ENCODE data around the gene HPGD.
A peak's percentile ranks its signal among the peaks of the same experiment; 100 is the strongest.
"Not testable (repeated sequence)": the region's sequence is repeated elsewhere in the genome, so short reads cannot be mapped to it uniquely, and the experiment has no call there.

Gene HPGD

DNA sequence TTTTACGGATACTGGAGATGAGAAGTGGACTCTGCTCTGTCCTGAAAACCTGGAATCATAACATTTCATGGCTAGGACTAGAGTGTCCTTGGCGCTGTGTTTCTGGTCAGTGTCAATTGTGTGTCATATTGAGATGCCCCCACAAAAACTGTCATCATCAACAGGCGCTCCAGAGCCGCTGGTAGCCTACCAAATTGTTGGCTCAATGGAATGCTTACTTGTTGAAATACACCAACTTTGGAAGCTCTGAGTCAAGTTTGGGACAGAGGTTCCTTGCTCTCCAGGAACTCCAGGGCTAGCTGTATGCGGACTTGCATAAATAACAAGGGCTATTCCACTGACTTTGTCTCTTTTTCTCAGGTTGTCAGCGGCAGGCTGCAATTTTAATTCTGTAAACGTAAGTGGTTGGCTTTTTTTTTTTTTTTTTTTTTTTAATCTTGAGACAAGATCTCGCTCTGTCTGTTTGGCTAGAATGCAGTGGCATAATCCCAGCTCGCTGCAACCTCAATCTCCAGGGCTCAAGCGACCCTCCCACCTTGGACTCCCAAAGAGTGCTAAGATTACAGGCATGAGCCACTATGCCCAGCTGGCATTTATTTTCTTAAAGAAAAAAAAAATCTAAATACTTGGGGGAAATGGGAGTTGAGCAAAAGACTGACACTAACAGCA is 871 bp upstream of the HPGD start:
- peak; percentile 19 for DNase-seq

DNA sequence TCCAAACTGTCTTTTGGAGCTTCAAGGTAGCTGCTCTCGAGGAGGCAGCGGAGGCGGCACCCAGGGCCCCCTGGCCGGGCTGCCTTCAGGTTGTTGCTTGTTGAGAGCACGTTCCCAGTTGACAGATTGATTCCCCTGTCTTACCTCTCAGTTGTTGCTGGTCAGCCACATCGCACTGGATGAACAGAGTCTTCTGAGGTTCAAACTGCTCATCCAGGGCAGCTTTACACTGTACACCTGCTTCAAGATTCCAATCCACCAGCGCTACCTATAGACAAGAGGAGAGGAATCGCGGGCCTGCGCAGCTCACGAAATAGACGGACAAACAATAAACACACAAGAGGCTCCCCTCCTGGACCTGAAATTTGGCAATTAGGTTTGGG is 497 bp downstream of the HPGD start:
- peak; percentile 24 for DNase-seq

- no peak for DNase-seq
Measured at GRCh38 chr4:174520660-174521059, 1.6 kb downstream of the HPGD start.

- DNase-seq = no peak
Measured at GRCh38 chr4:174517502-174518445, 4.5 kb downstream of the HPGD start.

DNA sequence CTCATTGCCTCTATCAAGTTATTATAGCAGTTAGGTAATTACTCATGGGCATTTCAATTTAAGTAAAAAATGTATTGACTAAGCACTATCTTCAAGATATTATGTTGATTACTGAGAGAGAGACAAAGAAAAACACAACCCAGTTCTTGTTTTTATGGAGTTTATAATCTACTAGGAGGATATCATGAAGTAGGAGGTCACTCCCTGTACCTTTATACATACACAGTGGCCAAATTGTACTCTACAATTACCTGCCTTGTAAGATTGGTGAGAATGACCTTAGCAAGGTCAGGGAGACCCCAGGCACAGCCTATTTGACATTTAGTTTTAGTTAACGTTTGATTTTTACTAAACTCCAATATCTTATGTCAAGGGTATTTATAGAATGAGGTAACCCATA is 5.5 kb downstream of the HPGD start:
- no peak for DNase-seq

DNA sequence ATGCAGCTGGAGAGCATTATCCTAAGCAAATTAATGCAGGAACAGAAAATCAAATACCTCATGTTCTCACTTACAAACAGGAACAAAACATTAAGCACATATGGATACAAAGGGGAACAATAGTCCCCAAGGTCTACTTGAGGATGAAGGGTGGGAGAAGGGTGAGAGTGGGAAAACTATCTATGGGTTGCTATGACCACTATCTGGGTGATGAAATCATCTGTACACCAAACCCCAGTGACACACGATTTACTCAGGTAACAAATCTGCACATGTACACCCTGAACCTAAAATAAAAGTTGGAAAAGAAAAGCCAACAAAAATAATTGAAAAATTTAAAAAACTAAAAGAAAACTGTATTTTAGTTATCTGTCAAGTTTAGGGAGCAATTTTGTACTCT is 5.9 kb downstream of the HPGD start:
- DNase-seq = no peak

DNA sequence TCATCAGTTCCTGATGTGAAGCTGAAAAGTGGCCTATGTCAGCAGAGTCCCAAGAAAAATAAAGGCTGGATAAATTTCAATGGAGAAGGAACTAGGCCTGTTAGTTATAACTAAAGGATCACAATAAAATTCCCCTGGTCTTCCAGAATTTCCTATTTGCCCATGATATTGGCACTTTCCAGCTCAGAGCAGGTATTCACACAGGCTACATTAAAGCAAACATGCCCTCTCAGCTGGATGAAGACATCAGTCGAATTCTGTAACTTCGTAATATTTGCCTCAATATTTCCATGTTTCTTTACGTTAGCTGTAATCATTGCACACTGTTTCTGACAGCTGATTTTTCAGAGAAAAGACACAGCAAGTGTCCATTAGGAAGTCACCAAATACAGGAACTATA is 9.5 kb downstream of the HPGD start:
- no peak for DNase-seq

DNA sequence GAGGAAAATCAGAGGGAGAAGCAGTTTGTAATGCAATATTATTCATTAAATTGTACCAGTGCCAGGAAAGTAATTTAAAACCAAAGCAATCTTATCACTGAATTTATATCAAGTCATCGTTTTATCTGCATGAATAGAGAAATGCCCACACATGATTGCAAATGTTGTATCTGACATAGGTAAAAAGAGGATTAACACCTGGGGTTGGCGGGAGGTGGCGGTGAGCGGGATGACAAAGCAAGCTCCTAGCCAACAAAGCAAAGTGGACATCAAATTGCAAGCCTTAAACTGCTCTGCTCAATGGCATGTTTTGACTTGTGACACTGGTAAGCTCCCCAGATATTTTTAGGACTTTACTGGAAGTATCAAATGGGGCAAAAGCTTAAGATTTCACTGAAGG is 16.4 kb downstream of the HPGD start:
- DNase-seq = no peak

DNA sequence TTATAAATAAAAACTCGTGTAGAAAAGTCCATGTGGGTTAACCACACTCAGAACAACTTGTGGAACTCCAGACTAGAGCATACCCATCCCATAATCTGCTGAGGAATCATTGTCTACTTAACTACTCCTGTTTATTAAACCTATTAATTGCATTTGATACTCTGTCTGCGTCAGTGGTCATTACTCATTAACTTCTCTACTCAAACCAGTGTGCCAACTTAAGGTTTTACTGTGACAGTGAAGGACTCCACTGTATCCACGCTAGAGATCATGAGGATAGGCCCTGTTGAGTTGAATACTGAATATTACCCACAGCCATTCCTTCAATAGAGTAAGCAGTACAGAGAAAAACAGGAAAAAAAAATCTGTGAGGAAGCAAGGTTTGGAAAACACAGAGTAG is 17.3 kb downstream of the HPGD start:
- DNase-seq = no peak

- no peak for DNase-seq
Measured at GRCh38 chr4:174503079-174503715, 19.1 kb downstream of the HPGD start.

DNA sequence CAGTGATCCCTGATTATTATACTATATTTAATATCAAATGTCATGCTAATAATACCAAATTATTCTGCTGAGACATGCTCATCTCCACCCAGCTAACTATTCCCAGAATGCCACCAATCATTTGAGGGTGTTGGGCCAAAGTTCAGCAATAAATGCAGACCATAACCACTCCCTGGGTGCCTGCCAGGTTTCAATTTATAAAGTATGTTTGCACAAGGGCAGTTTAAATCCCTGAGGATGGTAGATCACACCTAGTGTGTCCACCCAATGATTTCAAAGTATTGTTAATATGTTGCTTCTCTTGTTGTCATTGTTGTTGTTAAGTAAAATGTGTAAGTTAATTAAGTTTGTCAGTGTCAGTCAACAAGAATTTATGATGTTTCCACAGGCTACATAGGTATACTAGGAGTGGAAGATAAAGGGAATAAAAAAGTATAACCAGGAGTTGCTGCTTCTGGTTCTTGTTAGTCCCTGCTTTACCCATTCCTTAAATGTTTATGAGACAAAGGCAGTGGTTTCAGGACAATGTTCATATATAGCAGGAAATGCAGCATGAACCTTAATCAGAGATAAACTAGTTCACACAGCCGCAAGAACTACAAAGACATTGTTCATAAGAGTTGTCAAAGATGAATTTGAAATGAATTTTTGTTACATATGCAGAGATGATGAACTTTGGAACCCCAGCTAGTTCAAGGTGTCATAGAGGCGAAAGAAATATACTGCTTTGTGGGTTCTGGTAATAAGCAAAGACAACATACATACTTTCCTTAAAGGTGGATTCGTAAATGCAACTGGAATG is 25.5 kb downstream of the HPGD start:
- no peak for DNase-seq

- no peak for DNase-seq
Measured at GRCh38 chr4:174495626-174496025, 26.7 kb downstream of the HPGD start.

GRCh38 chr4:174494726-174495125 is 27.6 kb downstream of the HPGD start:
- no peak for DNase-seq

GRCh38 chr4:174494146-174494545 is 28.1 kb downstream of the HPGD start:
- no peak for DNase-seq

GRCh38 chr4:174490451-174490961 is 31.8 kb downstream of the HPGD start:
- no peak for DNase-seq

- not testable (repeated sequence) for DNase-seq
Measured at GRCh38 chr4:174488368-174488767, 33.9 kb downstream of the HPGD start.

GRCh38 chr4:174485025-174485424 is 37.3 kb downstream of the HPGD start:
- DNase-seq = no peak

GRCh38 chr4:174483792-174484191 is 38.5 kb downstream of the HPGD start:
- no peak for DNase-seq

GRCh38 chr4:174479140-174479539 is 43.1 kb downstream of the HPGD start:
- DNase-seq = no peak

DNA sequence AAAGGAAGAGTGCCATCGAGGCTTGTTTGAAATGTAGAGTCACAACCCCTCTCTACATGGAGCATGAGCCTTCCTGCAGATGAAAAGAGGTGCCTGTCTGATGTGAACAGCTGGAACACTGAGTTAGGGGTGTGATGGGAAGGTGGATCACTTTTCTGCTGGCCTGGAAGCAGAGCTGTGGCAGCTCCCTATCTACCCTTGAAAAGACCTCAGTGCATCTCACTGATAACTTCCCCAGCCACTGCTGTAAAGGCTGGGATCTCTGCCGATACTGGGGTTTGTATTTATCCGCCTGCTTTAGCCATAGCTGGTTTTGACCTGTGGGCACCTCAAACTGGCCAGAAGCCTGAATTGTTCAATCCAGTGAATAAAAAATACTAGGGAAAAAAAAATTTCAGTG is 46.8 kb downstream of the HPGD start:
- DNase-seq = no peak

GRCh38 chr4:174474457-174475075 is 47.7 kb downstream of the HPGD start:
- DNase-seq = no peak

DNA sequence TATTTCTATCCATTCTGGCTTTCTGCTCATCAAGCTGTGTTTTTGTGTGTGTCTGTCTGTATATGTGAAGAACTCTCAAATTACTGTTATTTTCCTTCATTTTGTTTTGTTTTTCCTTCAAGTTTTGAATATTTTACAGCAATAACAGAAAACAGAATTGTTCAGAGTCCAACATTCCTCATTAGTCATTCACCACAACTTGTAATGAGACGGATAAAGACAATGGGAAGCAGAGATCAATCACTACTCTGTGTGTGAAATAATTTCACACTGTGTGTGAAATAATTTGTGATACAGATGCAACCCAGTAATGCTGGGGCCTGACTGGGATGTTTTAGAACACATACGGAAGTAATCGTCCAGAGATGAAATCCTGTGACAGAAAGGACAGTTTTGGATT is 55.2 kb downstream of the HPGD start:
- DNase-seq = no peak
